Skeletal muscle tissue (tissue), 4 donors: ENCODE data around the gene UQCR11. TPM values are rescaled to one million over a fixed set of nuclear protein-coding genes. Genes with fewer than 3 reads are reported as not detected.

Source experiments
- H3K27ac ChIP-seq: one replicate; pipeline ENCODE4 v1.7.0; 2013; ENCODE audit warnings: mild to moderate bottlenecking, low read depth, low read length, inconsistent platforms
- H3K27me3 ChIP-seq, 3 donors: one replicate each; pipeline ENCODE4 v1.7.0; 2013; ENCODE audit warnings: low read length in 3 of 3; ENCODE audit not compliant: control insufficient read depth in 3 of 3, insufficient read depth in 3 of 3
- H3K36me3 ChIP-seq, 3 donors: one replicate each; pipeline ENCODE4 v1.7.0; 2013; ENCODE audit warnings: low read length in 3 of 3; ENCODE audit not compliant: control insufficient read depth in 3 of 3, insufficient read depth in 3 of 3
- H3K4me1 ChIP-seq, 3 donors: one replicate each; pipeline ENCODE4 v1.7.0; 2013; ENCODE audit warnings: low read length in 3 of 3, mild to moderate bottlenecking in 3 of 3; ENCODE audit not compliant: control insufficient read depth in 3 of 3, insufficient read depth in 3 of 3
- H3K4me3 ChIP-seq, 3 donors: one replicate each; pipeline ENCODE4 v1.7.0; 2013; ENCODE audit warnings: low read length in 3 of 3
- H3K9ac ChIP-seq, 3 donors: one replicate each; pipeline ENCODE4 v1.7.0; 2013; ENCODE audit warnings: low read length in 3 of 3, mild to moderate bottlenecking in 3 of 3, moderate library complexity in 2 of 3, low read depth in 1 of 3
- H3K9me3 ChIP-seq, 3 donors: one replicate each; pipeline ENCODE4 v1.7.0; 2013; ENCODE audit warnings: low read length in 3 of 3; ENCODE audit not compliant: control insufficient read depth in 3 of 3
- total RNA-seq: library from RNA; depleted of rRNA; stranded (reverse); fragments of >200 nt; gene quantifications from one replicate; pipeline ENCODE4 v1.2.3, GENCODE V29; 2014
- donor health status: Osteomylitis.

UQCR11 gene
- total RNA-seq, 1 donor from 2014 or later = 82.5 TPM

DNA sequence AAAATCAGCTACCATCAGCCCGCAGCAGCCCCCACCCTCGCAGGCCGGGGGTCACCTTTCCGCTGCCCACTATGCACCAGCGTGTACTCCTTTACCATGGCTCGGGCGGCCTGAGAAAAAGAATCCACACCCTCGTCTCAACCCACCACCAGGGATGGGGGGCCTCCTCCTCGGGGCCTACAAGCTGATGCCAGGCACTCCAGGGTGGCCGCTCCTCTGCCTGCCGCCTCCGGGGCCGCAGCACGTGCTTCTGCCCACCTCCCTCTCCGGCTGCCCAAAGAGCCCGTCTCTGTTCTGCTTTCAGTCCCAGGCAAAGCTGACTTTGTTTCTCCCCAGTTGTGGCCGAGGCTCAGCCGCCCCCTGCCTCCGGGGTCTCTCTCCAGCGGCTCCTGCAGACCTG lies 26.0 kb downstream of the UQCR11 start:
- no peaks in the 10 kb centered on the region for H3K9me3 ChIP-seq
- no peak overlapping the region for H3K27ac ChIP-seq
- no peaks in the 10 kb centered on the region for H3K27me3 ChIP-seq
- no peak overlapping the region for H3K4me3 ChIP-seq
- H3K9ac ChIP-seq = no peak overlapping the region
- H3K4me1 ChIP-seq = no peaks in the 10 kb centered on the region
- H3K36me3 ChIP-seq = peaks cover 38 to 45% (median 39%) of the 10 kb centered on the region in 3 donors

- Histone ChIP-seq H3K9me3 (no peaks in the 10 kb centered on the region), H3K4me1 (no peaks in the 10 kb centered on the region), H3K27me3 (no peaks in the 10 kb centered on the region), H3K27ac (no peak overlapping the region), H3K36me3 (peaks cover 36 to 41% (median 38%) of the 10 kb centered on the region in 3 donors), H3K9ac (no peak overlapping the region), H3K4me3 (no peak overlapping the region)
Observed at GRCh38 chr19:1577929-1578618, 27.2 kb downstream of the UQCR11 start.

GRCh38 chr19:1577090-1577928 lies 28.0 kb downstream of the UQCR11 start:
- H3K27me3 ChIP-seq = peaks cover 0 to 3% (median 0%) of the 10 kb centered on the region in 3 donors
- no peak overlapping the region for H3K4me3 ChIP-seq
- H3K4me1 ChIP-seq = no peaks in the 10 kb centered on the region
- H3K9ac ChIP-seq = no peak overlapping the region
- H3K36me3 ChIP-seq = peaks cover 31 to 36% (median 32%) of the 10 kb centered on the region in 3 donors
- H3K27ac ChIP-seq = no peak overlapping the region
- H3K9me3 ChIP-seq = no peaks in the 10 kb centered on the region

- Histone ChIP-seq H3K27me3 (peaks cover 0 to 3% (median 0%) of the 10 kb centered on the region in 3 donors), H3K36me3 (peaks cover 25 to 32% (median 26%) of the 10 kb centered on the region in 3 donors), H3K9ac (no peak overlapping the region), H3K27ac (no peak overlapping the region), H3K9me3 (no peaks in the 10 kb centered on the region), H3K4me3 (no peak overlapping the region), H3K4me1 (no peaks in the 10 kb centered on the region)
Observed at GRCh38 chr19:1576242-1577089, 28.8 kb downstream of the UQCR11 start.

DNA sequence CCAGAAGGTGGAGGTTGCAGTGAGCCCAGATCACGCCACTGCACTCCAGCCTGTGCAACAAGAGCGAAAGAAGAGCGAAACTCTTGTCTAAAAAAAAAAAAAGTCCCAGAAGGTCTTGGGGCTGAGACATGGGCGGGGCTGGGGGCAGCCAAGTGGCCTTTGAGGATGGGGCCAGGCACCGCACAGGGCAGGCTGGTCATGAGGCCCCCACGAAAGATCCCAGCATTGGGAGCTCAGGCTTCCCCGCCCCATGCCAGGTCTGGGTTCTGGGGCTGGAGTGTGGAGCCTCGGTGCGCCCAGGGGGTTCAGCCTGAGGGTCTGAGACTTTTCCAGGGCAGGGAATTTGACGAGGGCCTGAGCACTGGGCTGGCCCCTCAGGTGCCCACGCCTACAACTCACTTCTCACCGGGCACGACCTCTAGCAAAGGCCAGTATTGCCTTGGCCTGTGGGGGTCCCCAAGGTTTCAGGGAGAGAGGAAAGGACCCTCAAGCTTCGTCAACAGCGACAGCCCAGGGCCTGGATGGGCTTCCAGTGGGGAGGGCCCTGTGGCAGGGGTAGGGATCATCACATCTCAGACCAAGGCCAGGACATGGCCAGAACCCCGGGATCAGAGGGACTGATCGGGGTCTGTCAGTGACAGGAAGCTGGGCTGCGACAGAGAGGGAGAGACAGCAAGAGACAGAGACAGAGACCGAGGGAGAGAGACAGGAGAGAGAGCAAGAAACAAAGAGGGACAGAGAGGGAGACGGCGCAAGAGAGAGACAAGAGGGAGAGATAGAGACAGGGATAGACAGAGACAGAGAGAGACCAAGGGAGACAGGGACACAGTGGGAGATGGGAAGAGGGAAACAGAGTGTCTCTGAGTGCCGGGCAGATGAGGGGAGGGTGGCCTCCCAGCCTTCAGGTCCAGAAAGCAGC lies 29.7 kb downstream of the UQCR11 start:
- Histone ChIP-seq H3K4me3 (no peak overlapping the region), H3K9me3 (no peaks in the 10 kb centered on the region), H3K27me3 (peaks cover 0 to 3% (median under 1%) of the 10 kb centered on the region in 3 donors), H3K4me1 (no peaks in the 10 kb centered on the region), H3K36me3 (peaks cover 17 to 23% (median 20%) of the 10 kb centered on the region in 3 donors), H3K9ac (no peak overlapping the region), H3K27ac (no peak overlapping the region)

GRCh38 chr19:1574354-1575136 lies 30.7 kb downstream of the UQCR11 start:
- peaks cover 0 to 3% (median 2%) of the 10 kb centered on the region in 3 donors for H3K27me3 ChIP-seq
- no peaks in the 10 kb centered on the region for H3K9me3 ChIP-seq
- no peak overlapping the region for H3K9ac ChIP-seq

DNA sequence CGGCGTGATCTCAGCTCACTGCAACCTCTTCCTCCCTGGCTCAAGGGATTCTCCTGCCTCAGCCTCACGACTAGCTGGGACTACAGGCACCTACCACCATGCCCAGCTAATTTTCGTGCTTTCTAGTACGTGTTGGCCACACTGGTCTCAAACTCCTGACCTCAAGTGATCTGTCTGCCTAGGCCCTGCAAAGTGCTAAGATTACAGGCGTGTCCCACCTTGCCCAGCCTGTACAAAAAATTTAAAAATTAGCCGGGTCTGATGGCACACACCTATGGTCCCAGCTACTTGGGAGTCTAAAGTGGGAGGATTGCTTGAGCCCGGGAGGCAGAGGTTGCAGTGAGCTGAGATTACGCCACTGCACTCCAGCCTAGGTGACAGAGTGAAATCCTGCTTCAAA lies 32.5 kb downstream of the UQCR11 start:
- H3K9ac ChIP-seq = no peak overlapping the region
- peaks cover 0 to 3% (median 2%) of the 10 kb centered on the region in 3 donors for H3K27me3 ChIP-seq
- no peaks in the 10 kb centered on the region for H3K9me3 ChIP-seq
- H3K4me1 ChIP-seq = peaks cover 0 to 4% (median 3%) of the 10 kb centered on the region in 3 donors
- H3K27ac ChIP-seq = no peak overlapping the region
- peaks cover 6 to 12% (median 7%) of the 10 kb centered on the region in 3 donors for H3K36me3 ChIP-seq
- H3K4me3 ChIP-seq = no peak overlapping the region

More at GRCh38 chr19:1574354-1575136, 30.7 kb downstream of the UQCR11 start:
- Histone ChIP-seq H3K4me1 (no peaks in the 10 kb centered on the region), H3K36me3 (peaks cover 10 to 16% (median 13%) of the 10 kb centered on the region in 3 donors), H3K4me3 (no peak overlapping the region), H3K27ac (no peak overlapping the region)

- Histone ChIP-seq H3K36me3 (peaks cover 0 to 1% (median 0%) of the 10 kb centered on the region in 3 donors), H3K4me3 (no peak overlapping the region), H3K9me3 (no peaks in the 10 kb centered on the region), H3K27me3 (peaks cover 0 to 3% (median 2%) of the 10 kb centered on the region in 3 donors), H3K9ac (no peak overlapping the region), H3K27ac (no peak overlapping the region), H3K4me1 (peaks cover 0 to 4% (median 3%) of the 10 kb centered on the region in 3 donors)
Observed at GRCh38 chr19:1571358-1571757, 33.9 kb downstream of the UQCR11 start.
